GM10266 (cell line): ENCODE measurements around the gene LIPJ.

Experiments used
- DNase-seq: peaks from one replicate; pipeline ENCODE4 v3.0.0; 2012; ENCODE audit errors: extremely low spot score
- CTCF ChIP-seq: IDR thresholded peaks from 2 replicates; pipeline ENCODE4 v1.5.1; 2012; ENCODE audit warnings: mild to moderate bottlenecking, low read depth; ENCODE audit not compliant: control insufficient read depth, insufficient read depth; ENCODE audit errors: missing control alignments

The LIPJ gene

GRCh38 chr10:88545359-88545758 is 41.2 kb upstream of the LIPJ start:
- TF ChIP-seq CTCF = no peak
- no peak for DNase-seq

DNA sequence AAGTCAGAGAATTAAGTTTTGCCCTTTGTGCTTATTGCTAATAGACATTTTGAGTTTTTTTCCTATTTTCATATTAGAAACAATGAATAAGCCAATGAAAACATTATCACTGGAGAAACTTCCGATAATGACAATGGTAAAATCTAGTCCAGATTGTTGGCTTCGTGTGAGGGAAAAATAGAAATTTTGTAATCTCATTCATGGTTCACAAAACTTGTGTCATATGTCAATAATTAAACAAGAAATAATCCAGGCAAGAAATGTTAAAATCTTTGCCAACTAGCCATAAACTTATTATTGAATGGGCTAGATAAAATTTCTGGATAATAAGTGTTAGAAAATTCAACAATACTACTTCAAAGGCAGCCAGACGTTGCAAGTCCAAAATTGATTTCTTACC is 40.1 kb upstream of the LIPJ start:
- no peak for TF ChIP-seq CTCF

DNA sequence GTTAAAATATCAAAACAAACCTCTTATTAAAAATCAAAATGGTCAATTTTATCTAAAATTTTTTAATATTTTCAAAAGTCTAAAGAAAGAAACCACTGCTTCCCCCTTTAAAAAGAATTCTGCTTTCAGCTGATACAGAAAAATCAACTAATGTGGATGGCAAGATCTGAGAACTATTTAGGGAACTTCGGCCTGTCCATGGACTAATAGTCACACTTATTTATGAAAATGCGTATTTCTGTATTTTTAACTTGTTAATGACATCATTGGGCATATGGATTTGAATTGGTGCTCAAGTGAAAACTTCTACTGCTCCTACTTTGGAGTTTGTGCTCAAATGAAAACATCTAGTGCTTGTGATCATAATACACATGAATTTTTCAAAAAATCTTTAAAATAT is 35.3 kb upstream of the LIPJ start:
- no peak for DNase-seq
- no peak for TF ChIP-seq CTCF

More for the DNA sequence above, 40.1 kb upstream of the LIPJ start:
- DNase-seq = no peak

DNA sequence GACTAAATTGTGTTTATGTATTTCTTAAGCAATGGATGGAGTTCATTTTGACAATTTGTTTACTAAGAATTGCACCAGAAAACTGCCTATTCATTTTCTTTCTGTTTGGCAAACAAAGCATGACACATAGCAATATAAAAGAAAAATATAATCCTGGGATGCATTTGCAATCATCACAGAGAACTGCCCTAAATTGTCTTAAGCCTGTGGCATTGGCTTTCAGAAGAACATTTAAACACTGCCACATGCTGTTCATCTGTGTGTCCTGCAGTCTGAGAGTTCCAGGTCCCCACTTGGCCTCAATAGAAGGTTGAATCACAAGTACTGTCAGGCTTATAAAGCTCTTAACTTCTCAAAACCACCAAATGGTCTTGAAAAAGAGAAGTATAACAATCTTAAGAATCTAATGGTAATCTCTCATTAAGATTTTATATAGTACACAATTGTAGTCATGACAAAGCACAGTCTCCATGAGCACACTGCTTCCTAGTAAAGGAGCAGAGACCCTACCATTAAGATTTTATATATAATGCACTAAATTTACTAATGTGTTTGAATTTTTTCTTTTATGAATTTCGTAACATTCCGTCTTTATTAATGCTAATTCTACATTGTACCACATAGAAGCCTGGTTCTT is 33.3 kb upstream of the LIPJ start:
- peak; percentile 89 for TF ChIP-seq CTCF
- peak; percentile 46 for DNase-seq

DNA sequence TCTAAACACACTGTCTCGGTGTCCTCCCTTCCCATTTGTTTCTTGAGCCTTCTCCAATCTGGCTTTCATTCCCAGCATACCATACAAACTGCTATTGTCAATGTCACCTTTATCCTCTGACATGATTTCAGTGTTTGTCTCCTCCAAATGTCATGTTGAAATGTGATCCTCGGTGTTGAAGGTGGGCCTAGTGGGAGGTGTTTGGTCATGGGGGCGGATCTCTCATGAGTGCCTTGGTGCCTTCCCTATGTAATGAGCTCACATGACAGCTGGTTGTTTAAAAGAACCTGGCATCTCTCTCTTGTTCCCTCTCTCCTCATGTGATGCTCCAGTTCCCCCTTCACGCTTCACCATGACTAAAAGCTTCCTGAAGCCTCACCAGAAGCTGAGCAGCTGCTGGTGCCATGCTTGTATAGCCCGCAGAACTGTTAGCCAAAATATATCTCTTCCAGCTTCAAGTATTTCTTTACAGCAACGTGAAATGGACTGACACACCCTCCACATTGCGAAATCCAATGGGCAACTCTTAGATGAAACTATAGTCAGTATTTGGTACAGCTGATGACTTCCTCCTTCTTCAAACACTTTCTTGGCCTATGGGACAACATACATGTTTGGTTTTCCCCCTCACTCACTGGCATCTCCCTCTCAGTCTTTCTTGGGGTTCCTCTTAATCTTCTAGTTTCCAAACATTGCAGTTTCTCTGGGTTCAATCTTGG is 31.2 kb upstream of the LIPJ start:
- DNase-seq = no peak
- no peak for TF ChIP-seq CTCF

GRCh38 chr10:88557256-88557655 is 29.3 kb upstream of the LIPJ start:
- TF ChIP-seq CTCF = no peak
- no peak for DNase-seq

- TF ChIP-seq CTCF = no peak
- DNase-seq = no peak
Observed at GRCh38 chr10:88557658-88558057, 28.9 kb upstream of the LIPJ start.
